Activated effector memory CD4-positive, alpha-beta T cell treated with Interleukin-2 at 50 U/mL for 16 hours (primary cell): ENCODE data around the gene KRT75.

Source experiments
- DNase-seq: peaks from one replicate; pipeline ENCODE4 v3.0.0-alpha.2; 2020

KRT75 gene

DNA sequence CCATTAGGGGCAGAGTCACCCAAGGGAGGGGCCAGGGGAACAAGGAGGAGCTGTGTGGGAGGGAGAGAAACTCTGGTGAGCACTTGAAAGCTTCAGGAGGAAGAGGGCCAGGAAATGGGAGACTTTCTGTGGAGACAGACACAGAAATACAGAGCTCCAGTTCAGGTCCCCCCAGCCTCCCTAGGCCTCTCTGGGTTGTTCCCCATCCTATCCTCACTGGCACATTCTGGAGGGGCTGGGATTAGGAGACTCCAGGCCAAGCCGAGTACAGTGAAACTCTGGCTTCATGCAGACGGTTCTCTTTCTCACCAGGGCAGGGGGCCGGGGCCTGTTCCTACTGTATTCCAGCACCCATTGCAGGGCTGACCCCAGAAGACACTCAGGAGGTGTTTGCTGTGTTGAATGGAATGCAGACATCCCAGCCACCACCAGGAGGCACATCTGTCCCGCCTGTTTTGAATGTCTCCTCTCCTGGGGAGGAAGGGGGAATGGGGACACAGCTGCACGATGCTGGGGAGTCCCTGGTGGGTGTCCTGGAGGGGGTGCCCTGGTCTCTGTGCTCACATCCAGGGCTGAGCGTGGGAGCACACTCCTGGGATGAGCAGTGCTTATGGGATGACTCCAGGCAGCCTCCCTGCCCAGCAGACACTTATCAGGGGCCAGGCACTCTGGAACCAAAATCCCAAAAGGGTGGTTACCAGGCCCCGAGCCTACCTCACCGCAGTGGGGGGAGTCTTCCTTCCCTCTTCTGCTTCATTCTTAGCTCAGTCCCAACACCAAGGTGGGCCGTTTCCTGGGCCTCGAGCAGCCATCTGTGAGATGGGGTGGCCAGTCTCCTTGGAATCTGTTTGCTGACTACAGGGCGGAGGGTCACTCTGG, 43.2 kb downstream of the KRT75 start:
- DNase-seq = no peak

DNA sequence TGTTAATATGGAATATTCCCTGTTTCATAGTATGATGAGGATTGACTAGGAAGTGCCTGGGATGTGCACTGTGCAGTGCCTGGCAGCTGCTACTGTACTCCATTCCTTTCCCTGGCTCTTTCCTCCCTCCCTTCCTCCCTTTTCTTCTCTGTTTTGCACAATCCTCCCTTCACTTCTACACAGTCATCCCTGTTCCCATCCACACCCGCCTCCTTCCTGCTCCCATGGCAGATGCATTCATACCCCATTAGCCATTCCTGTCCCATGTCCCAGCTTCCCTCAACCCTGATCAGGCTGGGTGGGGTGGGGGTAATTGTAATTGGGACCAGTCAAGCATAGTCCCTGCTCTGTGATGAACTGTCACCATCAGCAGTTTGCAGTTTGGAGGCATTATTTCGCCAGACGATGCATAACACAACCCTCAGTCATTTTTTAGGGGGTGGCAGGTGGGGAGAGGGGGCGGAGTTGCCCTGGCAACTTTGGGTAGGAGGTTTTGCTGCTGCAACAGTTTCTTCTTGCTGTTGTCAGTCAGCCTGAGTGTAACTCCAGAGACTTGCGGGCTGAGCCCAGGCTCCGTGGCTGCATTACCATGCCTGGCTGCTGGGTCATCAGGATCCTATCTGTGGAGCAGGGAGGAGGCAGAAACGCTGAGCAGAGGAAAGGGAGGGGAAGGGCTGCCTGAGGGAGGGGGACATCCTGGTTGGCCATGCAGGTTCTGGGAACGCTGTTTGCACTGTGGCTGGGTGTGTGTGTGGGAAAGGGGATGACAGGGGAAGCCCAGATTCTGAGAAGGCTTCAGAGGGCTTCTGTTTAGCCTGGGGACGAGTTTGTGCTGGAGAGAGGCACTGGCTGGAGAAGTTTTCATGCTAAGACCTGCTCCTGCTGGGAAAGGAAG, 44.6 kb downstream of the KRT75 start:
- no peak for DNase-seq

GRCh38 chr12:52387859-52388258, 46.3 kb downstream of the KRT75 start:
- no peak for DNase-seq

DNA sequence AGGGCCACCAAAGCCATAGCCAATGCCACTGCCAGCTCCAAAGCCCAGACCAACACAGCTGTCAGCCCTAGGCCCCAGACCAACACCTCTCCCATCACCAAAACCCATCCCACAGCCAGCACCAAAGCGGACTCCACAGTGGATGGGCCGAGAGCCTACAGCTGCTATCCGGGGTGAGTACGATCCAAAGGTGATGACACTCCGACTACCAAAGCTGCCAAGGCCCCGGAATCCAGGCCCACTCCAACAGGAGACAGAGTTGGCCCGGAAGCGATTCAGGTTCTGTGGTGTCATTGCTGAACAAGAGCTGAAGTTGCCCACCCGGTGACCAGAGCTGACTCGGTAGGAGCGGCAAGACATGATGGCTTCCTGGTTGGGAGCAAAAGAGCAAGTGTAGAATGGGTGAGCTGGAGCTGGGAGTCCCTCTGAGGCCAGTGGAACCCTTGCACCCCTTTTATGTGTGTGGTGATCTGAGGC, 48.9 kb downstream of the KRT75 start, which contains the start of gene KRT84:
TSS of gene KRT84 (minus strand) at position 427 of the 477 bp plus-strand sequence. CDS start at position 360, 67 bp downstream.
- DNase-seq = no peak

GRCh38 chr12:52383331-52383730, 50.8 kb downstream of the KRT75 start:
- no peak for DNase-seq

- DNase-seq = no peak
Observed at GRCh38 chr12:52382854-52383253, 51.3 kb downstream of the KRT75 start.

GRCh38 chr12:52381206-52381605, 53.0 kb downstream of the KRT75 start:
- DNase-seq = no peak

DNA sequence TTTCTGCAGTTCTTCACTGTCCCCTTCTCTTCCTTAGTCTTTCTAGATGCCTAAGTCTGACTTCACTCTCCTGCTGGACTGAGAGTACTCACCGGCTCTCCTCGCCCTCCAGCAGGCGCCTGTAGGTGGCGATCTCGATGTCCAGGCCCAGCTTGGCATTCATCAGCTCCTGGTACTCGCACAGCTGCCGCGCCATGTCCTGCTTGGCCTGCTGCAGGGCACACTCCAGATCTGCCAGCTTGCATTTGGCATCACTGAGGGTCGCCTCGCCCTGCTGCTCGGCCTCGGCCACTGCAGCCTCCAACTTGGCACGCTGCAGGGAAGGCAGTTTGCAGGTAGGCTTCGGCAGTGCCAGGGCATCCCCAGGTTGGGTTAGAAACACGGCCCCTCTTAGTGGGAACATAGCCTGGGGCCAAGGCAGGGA, 53.9 kb downstream of the KRT75 start:
- DNase-seq = no peak

DNA sequence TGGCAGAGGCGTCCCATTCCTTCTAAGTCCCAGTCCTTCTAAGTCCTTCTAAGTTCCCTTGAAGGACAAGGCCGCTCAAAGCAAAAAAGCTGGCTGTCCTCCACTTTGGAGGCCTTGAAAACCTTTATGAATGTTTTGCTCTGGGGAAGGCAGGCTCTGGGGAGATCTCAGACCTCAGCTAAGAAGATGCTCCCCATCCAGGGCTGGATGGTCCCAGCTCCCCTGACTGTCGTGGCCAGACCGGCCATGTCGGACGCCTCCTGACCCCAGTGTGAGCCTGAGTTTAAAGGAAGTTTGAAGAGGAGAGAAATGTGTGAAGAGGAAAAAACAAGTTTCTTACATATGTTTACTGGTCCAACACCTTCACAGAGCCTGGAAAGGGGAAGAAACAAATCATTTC, 54.6 kb downstream of the KRT75 start:
- no peak for DNase-seq

DNA sequence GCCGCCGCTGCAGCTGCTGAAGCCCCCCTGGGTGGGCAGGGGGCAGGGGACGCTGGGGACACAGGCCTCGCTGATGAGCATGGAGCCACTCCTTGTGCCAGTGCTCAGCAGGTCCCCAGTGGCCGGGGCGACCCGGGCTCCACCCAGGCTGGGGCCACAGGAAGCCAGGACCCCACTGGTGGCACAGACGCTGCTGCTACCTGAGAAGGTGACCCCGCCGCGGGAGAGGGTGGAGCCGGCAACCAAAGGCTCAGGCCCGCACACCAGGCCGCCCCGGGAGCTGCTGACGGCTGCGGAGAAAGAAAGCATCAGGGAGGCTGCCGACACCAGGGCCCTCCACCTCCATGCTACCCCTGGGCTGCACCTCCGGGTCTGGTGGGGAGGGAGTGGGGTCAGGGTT, 56.1 kb downstream of the KRT75 start:
- no peak for DNase-seq

DNA sequence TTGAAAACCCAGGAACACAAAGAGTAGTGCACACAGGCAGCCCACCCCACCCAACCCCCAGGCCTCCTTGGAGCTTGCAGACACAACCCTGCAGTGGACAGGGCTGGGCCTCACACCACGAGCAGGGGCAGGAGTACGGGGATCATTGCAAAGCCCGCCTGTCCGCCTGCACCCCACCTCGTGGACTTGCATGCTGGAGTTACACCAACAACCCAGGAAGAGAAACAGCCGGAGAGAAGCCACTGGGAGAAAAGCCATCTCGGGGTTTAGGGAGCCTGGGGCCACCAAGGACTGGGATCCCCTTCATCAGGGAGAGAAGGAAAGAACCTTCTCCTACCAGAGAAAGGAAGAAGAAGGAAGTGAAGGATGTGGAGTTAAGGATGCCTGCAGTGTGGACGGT, 56.9 kb downstream of the KRT75 start:
- no peak for DNase-seq
